ENCODE data around the gene EPHA2. TPM values are rescaled to one million over a fixed set of nuclear protein-coding genes. Genes with fewer than 3 reads are reported as not detected.

The EPHA2 gene
- polyA plus RNA-seq, 1 of the 3 experiments (the other 2 are of a cell fraction): 126 TPM

- ChIA-PET CTCF (interaction anchor here (0.6 to 15.3 kb wide), 14 partner anchors 10 to 284 kb away, joined by 3 to 513 read pairs (median 6); partner anchors contain the start of gene FAM131C), POLR2A (interaction anchor here (1.0 to 2.2 kb wide), 2 partner anchors 35 to 110 kb away, joined by 3 to 12 read pairs; no protein-coding TSS in a partner anchor)
- no peaks in the 10 kb centered on the region for H3K27me3 ChIP-seq (ENCODE audit: insufficient read depth)
- H3K27ac ChIP-seq (ENCODE audit: low read depth in 2 of 2, low read length in 1 of 2): no peak overlapping the region
- H3K9me2 ChIP-seq: no peaks in the 10 kb centered on the region
- peak overlapping the region; percentile 30; the same call in 1 of the 2 replicates for H2AFZ ChIP-seq (ENCODE audit: low read depth)
- no peak overlapping the region for H3K9ac ChIP-seq
- H3K79me2 ChIP-seq (ENCODE audit: insufficient read depth): no peaks in the 10 kb centered on the region
- H3K4me1 ChIP-seq (ENCODE audit: control insufficient read depth in 1 of 2, insufficient read depth in 2 of 2, low read depth in 1 of 2, low read length in 1 of 2): peaks cover 0 to 26% of the 10 kb centered on the region in 2 experiments; a peak in 1 of 4 replicates
- H3F3A ChIP-seq (replicated peaks; ENCODE audit: insufficient read depth): peaks cover 11% of the 10 kb centered on the region
- 79% methylated on average over 6 of the region's 6 CpGs for WGBS (ENCODE audit: low lambda C conversion rate)
- DNase-seq: no peak
- no peak overlapping the region for H3K4me2 ChIP-seq
- H3K4me3 ChIP-seq (ENCODE audit: low read depth in 2 of 2, low read length in 1 of 2): no peak overlapping the region
- no peaks in the 10 kb centered on the region for H3K36me3 ChIP-seq (replicated peaks in 1 of 2; ENCODE audit: control insufficient read depth in 1 of 2, insufficient read depth in 2 of 2, low read length in 1 of 2)
- no peaks in the 10 kb centered on the region for H3K9me3 ChIP-seq
- TF ChIP-seq TCF12 (IDR thresholded peaks at IDR 0.05): no peak
- no peak for TF ChIP-seq PBX3 (IDR thresholded peaks at IDR 0.05)
- TF ChIP-seq RCOR1 (IDR thresholded peaks at IDR 0.05; ENCODE audit: low read length): no peak
- no peak for TF ChIP-seq FOXM1 (IDR thresholded peaks at IDR 0.05; ENCODE audit: low read depth)
- TF ChIP-seq JUND (IDR thresholded peaks at IDR 0.05): no peak
- no peak for TF ChIP-seq CTCF (IDR thresholded peaks at IDR 0.05)
- TF ChIP-seq REST (IDR thresholded peaks at IDR 0.05; ENCODE audit: low read depth, low read length): no peak
- TF ChIP-seq RAD21 (IDR thresholded peaks at IDR 0.05; ENCODE audit: low read length): no peak
- TF ChIP-seq ZBTB33 (IDR thresholded peaks at IDR 0.05; ENCODE audit: borderline replicate concordance, low read depth): no peak
- no peak for TF ChIP-seq MXI1 (IDR thresholded peaks at IDR 0.05; ENCODE audit: low read depth, low read length)
- TF ChIP-seq NRF1 (IDR thresholded peaks at IDR 0.05; ENCODE audit: low read depth, low read length): no peak
- no peak for TF ChIP-seq MEF2A (IDR thresholded peaks at IDR 0.05; ENCODE audit: borderline replicate concordance, low read depth)
- TF ChIP-seq RXRA (IDR thresholded peaks at IDR 0.05; ENCODE audit: borderline replicate concordance, low read depth): no peak
- no peaks in the 10 kb centered on the region for H4K20me1 ChIP-seq (ENCODE audit: insufficient read depth)
These were observed 33.1 kb upstream of the EPHA2 start for GRCh38 chr1:16189003-16189402.
